Right cardiac atrium (tissue), 5 donors: ENCODE data around the gene PHF20. TPM values are rescaled to one million over a fixed set of nuclear protein-coding genes. Genes with fewer than 3 reads are reported as not detected.
"Not testable (repeated sequence)": the region's sequence is repeated elsewhere in the genome, so short reads cannot be mapped to it uniquely, and the experiment has no call there.

ENCODE experiments used
- ATAC-seq, 2 donors: fragments of 200-7000 bp; cut with Tn5 transposase; one replicate each; pipeline versions ENCODE4 v1.8.0 to v1.9.1; 2020; ENCODE audit warnings: moderate library complexity in 2 of 2, mild to moderate bottlenecking in 1 of 2
- DNase-seq, 3 donors: peaks; one replicate each; pipeline ENCODE4 v3.0.0-alpha.2; 2020
- H3K27ac ChIP-seq: one replicate; pipeline ENCODE4 v1.5.1; 2013; ENCODE audit warnings: mild to moderate bottlenecking, low read length, control low read depth, moderate library complexity
- H3K27me3 ChIP-seq: one replicate; pipeline ENCODE4 v1.6.1; 2013; ENCODE audit not compliant: control insufficient read depth, insufficient read depth
- H3K4me1 ChIP-seq: one replicate; pipeline ENCODE4 v1.6.1; 2013; ENCODE audit warnings: low read length; ENCODE audit not compliant: control insufficient read depth, insufficient read depth
- H3K4me3 ChIP-seq: one replicate; pipeline ENCODE4 v1.5.1; 2013; ENCODE audit warnings: low read length, control low read depth
- H3K9me3 ChIP-seq: one replicate; pipeline ENCODE4 v1.6.1; 2013; ENCODE audit warnings: low read length; ENCODE audit not compliant: control insufficient read depth
- WGBS: extraction: QIAGEN DNeasy Blood & Tissue Kit; methylation state at CpG from one replicate; pipeline ENCODE4 v1.1.7; 2013; 5-methylcytosine and 5-hydroxymethylcytosine counted together
- intact Hi-C, 4 donors: fragments of 100-400 bp; cut with DNase I; formaldehyde crosslinking; loops; one replicate each; pipeline versions ENCODE4 v1.11.0 to v1.14.0; 2022 to 2023
- polyA plus RNA-seq: library from polyadenylated mRNA; stranded (reverse); fragments of 200-250 nt; gene quantifications from one replicate; pipeline ENCODE4 v1.2.3, GENCODE V29; 2013
- total RNA-seq, 4 donors: library from RNA; stranded (reverse); fragmentation: NEBNext Ultra II Directional; extraction: Animal tissue kit (Norgen Biotek cat#: 25700); gene quantifications; one replicate each; pipeline ENCODE4 v1.2.1, GENCODE V29; 2021
- donor health status: healthy with polysubstance abuse.
- donor health status: DM: no; HTN: yes; CAD: no.
- donor health status: DM: no; HTN: no; CAD: no.
- donor health status: DM: no; HTN: yes; CAD: no; lungs with severe emphysema.
- donor health status: DM: yes; HTN: yes; CAD: no.

The PHF20 gene
- total and polyA plus RNA-seq, 5 donors, result 38.5 to 56.8 (median 55.3) TPM

GRCh38 chr20:35741892-35742740, 29.7 kb upstream of the PHF20 start, which contains the start of gene RBM39:
Gene RBM39 (minus strand): TSS chr20:35742260. CDS start chr20:35740874, 1,386 bp downstream.
- intact Hi-C loops, result no loop called here
- H3K27ac ChIP-seq, result peak within 1 kb of the TSS; percentile 98
- DNase-seq (peak; percentile 100), ATAC-seq (peak; percentile 96 to 97)
- H3K27me3 ChIP-seq, result no peaks in the 10 kb centered on the region
- no peaks in the 10 kb centered on the region for H3K9me3 ChIP-seq
- WGBS, result under 1% methylated on average over 66 of the region's 66 CpGs
- peaks cover 2% of the 10 kb centered on the region for H3K4me1 ChIP-seq
- H3K4me3 ChIP-seq, result peak within 1 kb of the TSS; percentile 95

- intact Hi-C loops, result no loop called here
These were observed 28.9 kb upstream of the PHF20 start for GRCh38 chr20:35742741-35743523.

GRCh38 chr20:35743693-35744491, 27.9 kb upstream of the PHF20 start:
- Histone ChIP-seq H3K4me3 (no peak overlapping the region), H3K27ac (peak overlapping the region; percentile 55), H3K27me3 (no peaks in the 10 kb centered on the region), H3K9me3 (no peaks in the 10 kb centered on the region), H3K4me1 (peaks cover 2% of the 10 kb centered on the region)
- 72% methylated on average over 15 of the region's 15 CpGs for WGBS
- intact Hi-C loops, result no loop called here
- DNase-seq (peak in 2 of 3 donors; percentile 30 to 67), ATAC-seq (no peak)

More at GRCh38 chr20:35742741-35743523, 28.9 kb upstream of the PHF20 start:
- peaks cover 2% of the 10 kb centered on the region for H3K4me1 ChIP-seq
- peak overlapping the region; percentile 98 for H3K27ac ChIP-seq
- WGBS, result 4% methylated on average over 8 of the region's 8 CpGs
- peak overlapping the region; percentile 95 for H3K4me3 ChIP-seq
- H3K9me3 ChIP-seq, result no peaks in the 10 kb centered on the region
- ATAC-seq (no peak), DNase-seq (no peak)
- H3K27me3 ChIP-seq, result no peaks in the 10 kb centered on the region

- H3K27ac ChIP-seq, ATAC-seq, H3K4me1 ChIP-seq, intact Hi-C loops, H3K9me3 ChIP-seq, H3K4me3 ChIP-seq, DNase-seq, H3K27me3 ChIP-seq: not testable (repeated sequence)
- 92% methylated on average over 3 of the region's 3 CpGs for WGBS
These were observed 27.3 kb upstream of the PHF20 start for GRCh38 chr20:35744492-35744841.

GRCh38 chr20:35750611-35751010, 21.2 kb upstream of the PHF20 start:
- DNase-seq, result no peak
- H3K27ac ChIP-seq, result no peak overlapping the region
- no peak for ATAC-seq
- intact Hi-C loops, result no loop called here
- H3K9me3 ChIP-seq, result no peaks in the 10 kb centered on the region
- no peak overlapping the region for H3K4me3 ChIP-seq
- H3K27me3 ChIP-seq, result no peaks in the 10 kb centered on the region
- no peaks in the 10 kb centered on the region for H3K4me1 ChIP-seq
- WGBS, result 84% methylated on average over 2 of the region's 2 CpGs

- intact Hi-C loops, result no loop called here
- 96% methylated on average over 4 of the region's 4 CpGs for WGBS
These were observed 15.4 kb upstream of the PHF20 start for GRCh38 chr20:35756404-35756803.

GRCh38 chr20:35757098-35757705, 14.6 kb upstream of the PHF20 start:
- no peaks in the 10 kb centered on the region for H3K27me3 ChIP-seq
- no peaks in the 10 kb centered on the region for H3K4me1 ChIP-seq
- H3K9me3 ChIP-seq, result no peaks in the 10 kb centered on the region
- no peak for DNase-seq
- WGBS, result 73% methylated on average over 4 of the region's 4 CpGs
- no peak for ATAC-seq
- H3K27ac ChIP-seq, result no peak overlapping the region
- intact Hi-C loops, result no loop called here
- H3K4me3 ChIP-seq, result no peak overlapping the region

More at GRCh38 chr20:35756404-35756803, 15.4 kb upstream of the PHF20 start:
- Histone ChIP-seq H3K27me3 (no peaks in the 10 kb centered on the region), H3K9me3 (no peaks in the 10 kb centered on the region), H3K4me3 (no peak overlapping the region), H3K4me1 (no peaks in the 10 kb centered on the region), H3K27ac (no peak overlapping the region)
- no peak for DNase-seq
- ATAC-seq, result no peak

GRCh38 chr20:35761548-35761947, 10.3 kb upstream of the PHF20 start:
- intact Hi-C loops, H3K27me3 ChIP-seq, H3K9me3 ChIP-seq, H3K4me3 ChIP-seq, ATAC-seq, H3K4me1 ChIP-seq, DNase-seq, H3K27ac ChIP-seq: not testable (repeated sequence)
- 93% methylated on average over 11 of the region's 11 CpGs for WGBS

- no peaks in the 10 kb centered on the region for H3K27me3 ChIP-seq
- intact Hi-C loops, result no loop called here
- H3K4me3 ChIP-seq, result no peak overlapping the region
- H3K4me1 ChIP-seq, result no peaks in the 10 kb centered on the region
- no peak overlapping the region for H3K27ac ChIP-seq
- H3K9me3 ChIP-seq, result no peaks in the 10 kb centered on the region
- 78% methylated on average over 3 of the region's 3 CpGs for WGBS
- no peak for ATAC-seq
- DNase-seq, result no peak
These were observed 9.4 kb upstream of the PHF20 start for GRCh38 chr20:35762461-35762860.

GRCh38 chr20:35764936-35765335, 6.9 kb upstream of the PHF20 start:
- DNase-seq, H3K9me3 ChIP-seq, intact Hi-C loops, H3K27me3 ChIP-seq, H3K27ac ChIP-seq, ATAC-seq, H3K4me3 ChIP-seq, H3K4me1 ChIP-seq: not testable (repeated sequence)
- 91% methylated on average over 2 of the region's 2 CpGs for WGBS
